Liver (tissue), 9 donors: ENCODE data around the gene TUFT1. TPM values are rescaled to one million over a fixed set of nuclear protein-coding genes. Genes with fewer than 3 reads are reported as not detected.

ENCODE experiments used
- DNase-seq: peaks from one replicate; pipeline ENCODE4 v3.0.0-alpha.2; 2017; ENCODE audit warnings: low spot score
- H3K27ac ChIP-seq, 2 donors: one replicate each; pipeline ENCODE4 v1.7.0; 2013; ENCODE audit warnings: inconsistent platforms in 2 of 2, low read length in 2 of 2, control low read depth in 1 of 2, low read depth in 1 of 2, mild to moderate bottlenecking in 1 of 2
- H3K27me3 ChIP-seq, 4 donors: one replicate each; pipeline versions ENCODE4 v1.6.1 to v1.7.0; 2013; ENCODE audit warnings: low read length in 3 of 4, inconsistent platforms in 1 of 4, mild to moderate bottlenecking in 1 of 4, moderate library complexity in 1 of 4; ENCODE audit not compliant: control insufficient read depth in 4 of 4, insufficient read depth in 4 of 4
- H3K36me3 ChIP-seq, 4 donors: one replicate each; pipeline versions ENCODE4 v1.6.1 to v1.7.0; 2013; ENCODE audit warnings: low read length in 3 of 4, mild to moderate bottlenecking in 3 of 4, low read depth in 1 of 4, moderate library complexity in 1 of 4; ENCODE audit not compliant: control insufficient read depth in 4 of 4, insufficient read depth in 3 of 4
- H3K4me1 ChIP-seq, 4 donors: one replicate each; pipeline versions ENCODE4 v1.6.1 to v1.7.0; 2013; ENCODE audit warnings: low read length in 3 of 4, mild to moderate bottlenecking in 3 of 4, moderate library complexity in 1 of 4; ENCODE audit not compliant: control insufficient read depth in 4 of 4, insufficient read depth in 4 of 4
- H3K4me3 ChIP-seq, 3 donors: one replicate each; pipeline versions ENCODE4 v1.6.1 to v1.7.0; 2013; ENCODE audit warnings: low read length in 3 of 3, control low read depth in 1 of 3, low read depth in 1 of 3, mild to moderate bottlenecking in 1 of 3
- H3K9ac ChIP-seq, 2 donors: one replicate each; pipeline ENCODE4 v1.7.0; 2013; ENCODE audit warnings: low read length in 2 of 2, mild to moderate bottlenecking in 2 of 2, moderate library complexity in 2 of 2, control low read depth in 1 of 2, low read depth in 1 of 2
- H3K9me3 ChIP-seq, 4 donors: one replicate each; pipeline versions ENCODE4 v1.6.1 to v1.7.0; 2013; ENCODE audit warnings: low read length in 3 of 4; ENCODE audit not compliant: control insufficient read depth in 4 of 4
- ATF3 ChIP-seq: IDR thresholded peaks from 2 replicates; pipeline ENCODE4 v1.6.1; 2016; ENCODE audit warnings: antibody characterized with exemption
- CTCF ChIP-seq: fragments of 150-350 bp; IDR thresholded peaks from 2 replicates; pipeline ENCODE4 v1.5.1; 2017; ENCODE audit warnings: improper control_type of control experiment, low read depth, low read length; ENCODE audit not compliant: missing input control
- EGR1 ChIP-seq, 2 donors: IDR thresholded peaks; 2 replicates each; pipeline ENCODE4 v1.6.1; 2016 to 2018; ENCODE audit warnings: antibody characterized with exemption in 2 of 2, low read depth in 2 of 2
- FOXA1 ChIP-seq: IDR thresholded peaks from 2 replicates; pipeline ENCODE4 v1.6.1; 2016; ENCODE audit warnings: antibody characterized with exemption
- FOXA2 ChIP-seq: IDR thresholded peaks from 2 replicates; pipeline ENCODE4 v1.6.1; 2016; ENCODE audit warnings: antibody characterized with exemption
- GABPA ChIP-seq, 2 donors: IDR thresholded peaks in 1 of 2; conservative IDR thresholded peaks in 1 of 2; 2 replicates each; pipeline ENCODE4 v1.6.1; 2016; ENCODE audit warnings: antibody characterized with exemption in 2 of 2, mild to moderate bottlenecking in 1 of 2, moderate library complexity in 1 of 2
- HNF4A ChIP-seq, 2 donors: conservative IDR thresholded peaks; 2 replicates each; pipeline ENCODE4 v1.6.1; 2016; ENCODE audit warnings: antibody characterized with exemption in 2 of 2, mild to moderate bottlenecking in 2 of 2
- HNF4G ChIP-seq: IDR thresholded peaks from 2 replicates; pipeline ENCODE4 v1.6.1; 2016; ENCODE audit warnings: antibody characterized with exemption
- JUND ChIP-seq, 2 donors: IDR thresholded peaks; 2 replicates each; pipeline ENCODE4 v1.6.1; 2016; ENCODE audit warnings: antibody characterized with exemption in 2 of 2
- MAX ChIP-seq: IDR thresholded peaks from 2 replicates; pipeline ENCODE4 v1.6.1; 2016; ENCODE audit warnings: antibody characterized with exemption
- NR2F2 ChIP-seq: IDR thresholded peaks from 2 replicates; pipeline ENCODE4 v1.6.1; 2016; ENCODE audit warnings: antibody characterized with exemption
- RAD21 ChIP-seq, 2 donors: IDR thresholded peaks; 2 replicates each; pipeline ENCODE4 v1.6.1; 2016; ENCODE audit warnings: antibody characterized with exemption in 2 of 2, mild to moderate bottlenecking in 2 of 2
- REST ChIP-seq: IDR thresholded peaks from 2 replicates; pipeline ENCODE4 v1.6.1; 2016; ENCODE audit warnings: antibody characterized with exemption, mild to moderate bottlenecking
- RXRA ChIP-seq, 2 donors: IDR thresholded peaks; 2 replicates each; pipeline ENCODE4 v1.6.1; 2017 to 2018; ENCODE audit warnings: antibody characterized with exemption in 2 of 2, mild to moderate bottlenecking in 1 of 2
- SP1 ChIP-seq: IDR thresholded peaks from 2 replicates; pipeline ENCODE4 v1.6.1; 2018; ENCODE audit warnings: antibody characterized with exemption, mild to moderate bottlenecking
- TAF1 ChIP-seq: conservative IDR thresholded peaks from 2 replicates; pipeline ENCODE4 v1.6.1; 2016; ENCODE audit warnings: antibody characterized with exemption, mild to moderate bottlenecking
- YY1 ChIP-seq: IDR thresholded peaks from 2 replicates; pipeline ENCODE4 v1.6.1; 2016; ENCODE audit warnings: antibody characterized with exemption, mild to moderate bottlenecking
- ZBTB33 ChIP-seq: IDR thresholded peaks from 2 replicates; pipeline ENCODE4 v1.6.1; 2016; ENCODE audit warnings: antibody characterized with exemption
- WGBS: extraction: QIAGEN DNeasy Blood & Tissue Kit; methylation state at CpG from one replicate; pipeline ENCODE4 v1.1.7; 2013; 5-methylcytosine and 5-hydroxymethylcytosine counted together
- polyA plus RNA-seq, 2 donors: library from polyadenylated mRNA; stranded (reverse) in 1 of 2; unstranded in 1 of 2; fragments of 200-250 nt in 1 of 2; fragments of >200 nt in 1 of 2; fragmentation: Nextera tagmentation in 1 of 2; extraction: Ambion mirVana in 1 of 2; gene quantifications; one replicate each; pipeline versions ENCODE4 v1.2.1 to v1.2.3, GENCODE V29; 2013 to 2015
- total RNA-seq, 2 donors: library from RNA; depleted of rRNA; stranded (reverse); fragments of >200 nt; gene quantifications; one replicate each; pipeline ENCODE4 v1.2.3, GENCODE V29; 2014
- donor health status: healthy.
- donor health status: healthy.
- donor health status: healthy.
- donor health status: healthy.
- donor health status: healthy.

TUFT1 gene
- total and polyA plus RNA-seq, 4 donors = 1.7 to 4.8 (median 3.0) TPM

GRCh38 chr1:151547900-151548230, 7.8 kb downstream of the TUFT1 start:
- Histone ChIP-seq H3K9me3 (no peaks in the 10 kb centered on the region), H3K4me1 (peaks cover 5 to 13% (median 10%) of the 10 kb centered on the region in 4 donors), H3K27me3 (no peaks in the 10 kb centered on the region), H3K9ac (no peak overlapping the region), H3K36me3 (no peaks in the 10 kb centered on the region), H3K4me3 (no peak overlapping the region), H3K27ac (peak overlapping the region; percentile 77 to 81)
- TF ChIP-seq NR2F2 (no peak), FOXA1 (no peak), HNF4G (no peak), ZBTB33 (no peak), RAD21 (IDR thresholded peaks at IDR 0.05) (no peak), YY1 (no peak), REST (no peak), FOXA2 (no peak), RXRA (IDR thresholded peaks at IDR 0.05) (no peak), HNF4A (conservative IDR thresholded peaks at IDR 0.05) (no peak), TAF1 (no peak), GABPA (IDR thresholded peaks at IDR 0.05 in 1 of 2, conservative IDR thresholded peaks at IDR 0.05 in 1 of 2) (no peak), ATF3 (no peak), CTCF (no peak), EGR1 (IDR thresholded peaks at IDR 0.05; ENCODE audit: low read depth in 2 of 2) (no peak), MAX (no peak), JUND (IDR thresholded peaks at IDR 0.05) (no peak), SP1 (no peak)
- no peak for DNase-seq
- 98% methylated on average over 3 of the region's 3 CpGs for WGBS

GRCh38 chr1:151549199-151549598, 9.1 kb downstream of the TUFT1 start:
- 86% methylated on average over 2 of the region's 2 CpGs for WGBS
- Histone ChIP-seq H3K27ac (no peak overlapping the region), H3K4me3 (no peak overlapping the region), H3K9ac (no peak overlapping the region), H3K27me3 (no peaks in the 10 kb centered on the region), H3K4me1 (peaks cover 5 to 13% (median 10%) of the 10 kb centered on the region in 4 donors), H3K9me3 (no peaks in the 10 kb centered on the region), H3K36me3 (no peaks in the 10 kb centered on the region)
- TF ChIP-seq HNF4G = no peak
- TF ChIP-seq TAF1 = no peak
- no peak for TF ChIP-seq JUND (IDR thresholded peaks at IDR 0.05)
- TF ChIP-seq NR2F2 = no peak
- no peak for TF ChIP-seq SP1
- TF ChIP-seq MAX = no peak
- no peak for TF ChIP-seq GABPA (IDR thresholded peaks at IDR 0.05 in 1 of 2, conservative IDR thresholded peaks at IDR 0.05 in 1 of 2)
- no peak for TF ChIP-seq EGR1 (IDR thresholded peaks at IDR 0.05; ENCODE audit: low read depth in 2 of 2)
- DNase-seq = no peak
